Trophoblast cell (in vitro differentiated cells and primary cell): Measurements from ENCODE around the gene TM7SF2.

Experiments
- DNase-seq, 2 donors: peaks; one replicate each; pipeline ENCODE4 v3.0.0-alpha.2; 2016
- H2AFZ ChIP-seq: 2 replicates; pipeline ENCODE4 v1.6.1; 2013; ENCODE audit warnings: low read length, moderate library complexity, mild to moderate bottlenecking; ENCODE audit not compliant: insufficient read depth, poor library complexity
- H2AK5ac ChIP-seq: 2 replicates; pipeline ENCODE4 v1.6.1; 2013; ENCODE audit warnings: mild to moderate bottlenecking, low read length
- H2BK120ac ChIP-seq: 2 replicates; pipeline ENCODE4 v1.6.1; 2013; ENCODE audit warnings: low read length, mild to moderate bottlenecking, moderate library complexity; ENCODE audit not compliant: insufficient read depth, poor library complexity
- H2BK12ac ChIP-seq: 2 replicates; pipeline ENCODE4 v1.6.1; 2013; ENCODE audit warnings: mild to moderate bottlenecking, low read length, moderate library complexity
- H2BK5ac ChIP-seq: 2 replicates; pipeline ENCODE4 v1.6.1; 2013; ENCODE audit warnings: low read length, low read depth, moderate library complexity, mild to moderate bottlenecking; ENCODE audit not compliant: poor library complexity
- H3K14ac ChIP-seq: 2 replicates; pipeline ENCODE4 v1.6.1; 2013; ENCODE audit warnings: mild to moderate bottlenecking, low read length
- H3K18ac ChIP-seq: 2 replicates; pipeline ENCODE4 v1.6.1; 2013; ENCODE audit warnings: mild to moderate bottlenecking, low read length
- H3K23ac ChIP-seq: 2 replicates; pipeline ENCODE4 v1.6.1; 2013; ENCODE audit warnings: low read length
- H3K27ac ChIP-seq: 2 replicates; pipeline ENCODE4 v1.5.1; 2013; ENCODE audit warnings: low read depth, mild to moderate bottlenecking, inconsistent platforms, low read length, moderate library complexity
- H3K27me3 ChIP-seq: 2 replicates; pipeline ENCODE4 v1.6.1; 2013; ENCODE audit warnings: inconsistent platforms, mild to moderate bottlenecking, low read length, moderate library complexity; ENCODE audit not compliant: insufficient read depth
- H3K36me3 ChIP-seq, 2 experiments: 1 replicate in 1 of 2; 2 replicates in 1 of 2; pipeline ENCODE4 v1.6.1; 2013; ENCODE audit warnings: low read length in 2 of 2, mild to moderate bottlenecking in 2 of 2, moderate library complexity in 1 of 2; ENCODE audit not compliant: insufficient read depth in 2 of 2, control insufficient read depth in 1 of 2
- H3K4ac ChIP-seq: 2 replicates; pipeline ENCODE4 v1.6.1; 2013; ENCODE audit warnings: low read depth, mild to moderate bottlenecking, low read length, moderate library complexity
- H3K4me1 ChIP-seq, 2 experiments: 1 replicate in 1 of 2; 2 replicates in 1 of 2; pipeline ENCODE4 v1.6.1; 2013; ENCODE audit warnings: low read length in 2 of 2, mild to moderate bottlenecking in 2 of 2, moderate library complexity in 1 of 2; ENCODE audit not compliant: insufficient read depth in 2 of 2, control insufficient read depth in 1 of 2
- H3K4me2 ChIP-seq: 2 replicates; pipeline ENCODE4 v1.6.1; 2013; ENCODE audit warnings: inconsistent platforms, mild to moderate bottlenecking, low read length, moderate library complexity
- H3K4me3 ChIP-seq: 2 replicates; pipeline ENCODE4 v1.5.1; 2013; ENCODE audit warnings: mild to moderate bottlenecking, low read depth, low read length, inconsistent platforms
- H3K79me1 ChIP-seq: one replicate; pipeline ENCODE4 v1.6.1; 2013; ENCODE audit warnings: low read length
- H3K79me2 ChIP-seq: 2 replicates; pipeline ENCODE4 v1.6.1; 2013; ENCODE audit warnings: low read length, mild to moderate bottlenecking; ENCODE audit not compliant: control insufficient read depth, insufficient read depth, poor library complexity
- H3K9ac ChIP-seq: 2 replicates; pipeline ENCODE4 v1.6.1; 2013; ENCODE audit warnings: mild to moderate bottlenecking, low read length
- H3K9me3 ChIP-seq: 2 replicates; pipeline ENCODE4 v1.6.1; 2013; ENCODE audit warnings: low read depth, mild to moderate bottlenecking, control low read depth, inconsistent platforms, low read length; ENCODE audit not compliant: insufficient read depth
- H4K12ac ChIP-seq: 2 replicates; pipeline ENCODE4 v1.6.1; 2013; ENCODE audit warnings: low read depth, mild to moderate bottlenecking, low read length, moderate library complexity
- H4K8ac ChIP-seq: 2 replicates; pipeline ENCODE4 v1.6.1; 2013; ENCODE audit warnings: low read depth, mild to moderate bottlenecking, low read length, moderate library complexity
- H4K91ac ChIP-seq: one replicate; pipeline ENCODE4 v1.6.1; 2013; ENCODE audit warnings: low read depth, mild to moderate bottlenecking, low read length, moderate library complexity
- WGBS: extraction: QIAGEN DNeasy Blood & Tissue Kit; methylation state at CpG from one replicate; pipeline ENCODE4 v1.1.7; 2013; ENCODE audit warnings: missing lambda C conversion rate; ENCODE audit not compliant: insufficient read length, insufficient coverage; ENCODE audit errors: extremely low coverage; 5-methylcytosine and 5-hydroxymethylcytosine counted together

Gene TM7SF2

DNA sequence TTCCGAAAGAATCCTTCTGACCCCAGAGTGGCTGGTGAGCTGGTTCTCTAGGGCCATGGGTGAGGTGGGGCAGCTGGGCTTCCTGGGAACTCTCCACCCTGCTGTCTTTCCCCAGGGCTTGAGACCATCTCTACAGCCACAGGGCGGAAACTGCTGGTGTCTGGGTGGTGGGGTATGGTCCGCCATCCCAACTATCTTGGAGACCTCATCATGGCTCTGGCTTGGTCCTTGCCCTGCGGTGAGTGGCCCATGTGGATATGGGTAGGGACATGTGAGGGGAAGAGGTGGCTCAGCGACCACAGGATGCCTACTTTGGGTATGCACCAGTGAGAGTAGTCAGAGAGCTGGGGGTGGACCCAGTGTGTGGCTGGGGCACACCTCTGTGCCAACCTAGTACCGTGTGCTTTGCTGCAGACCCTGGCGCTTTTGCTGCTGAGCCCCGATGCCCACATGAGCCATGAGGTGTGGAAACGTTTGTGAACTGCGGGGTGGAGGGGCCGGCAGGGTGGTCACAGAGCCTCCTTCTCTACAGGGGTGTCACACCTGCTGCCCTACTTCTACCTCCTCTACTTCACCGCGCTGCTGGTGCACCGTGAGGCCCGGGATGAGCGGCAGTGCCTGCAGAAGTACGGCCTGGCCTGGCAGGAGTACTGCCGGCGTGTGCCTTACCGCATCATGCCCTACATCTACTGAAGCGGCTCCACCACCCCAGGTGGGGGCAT, 3.9 kb downstream of the TM7SF2 start:
- peaks cover 18% of the 10 kb centered on the region for H3K79me1 ChIP-seq

DNA sequence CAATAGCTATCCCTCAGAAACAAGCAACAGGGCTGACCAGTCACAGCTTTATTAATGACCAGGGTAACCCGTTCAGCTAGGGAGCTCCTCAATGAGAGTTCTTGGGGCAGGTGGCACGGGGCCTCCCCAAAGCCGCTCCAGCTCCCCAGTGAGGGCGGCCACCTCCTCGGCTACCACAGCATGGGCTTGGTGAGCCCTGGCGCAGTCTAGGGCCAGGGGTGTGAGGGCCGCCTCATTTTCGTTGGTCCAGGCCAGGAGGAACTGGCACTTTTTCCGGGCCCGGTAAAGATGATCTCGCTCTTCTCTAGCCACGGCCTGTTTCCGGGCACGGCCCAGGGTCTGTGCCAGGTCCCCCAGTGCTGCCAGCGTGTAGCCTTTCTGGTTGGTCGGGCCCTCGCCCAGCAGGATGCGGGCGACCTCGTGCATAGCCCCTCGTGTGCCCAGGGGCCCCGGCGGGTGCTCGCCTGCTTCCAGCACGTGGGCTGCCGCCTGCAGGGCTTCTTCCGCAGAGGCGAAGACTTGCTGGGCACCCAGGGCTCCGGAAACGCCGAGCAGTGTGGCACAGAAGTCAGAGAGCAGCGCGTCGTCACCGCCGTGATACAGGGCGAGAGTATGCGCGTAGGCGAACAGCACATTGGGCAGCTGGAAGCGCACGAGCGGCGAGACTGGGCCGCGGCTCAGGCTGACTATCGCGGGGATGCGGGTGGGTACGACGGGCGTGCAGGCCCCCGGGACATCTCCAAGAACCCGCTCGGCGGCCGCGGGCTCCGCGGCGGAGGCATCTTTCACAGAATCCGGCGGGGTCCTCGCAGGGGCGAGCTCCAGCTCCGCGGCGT, 4.9 kb downstream of the TM7SF2 start:
- H3K4me1 ChIP-seq: peaks cover 14 to 19% of the 10 kb centered on the region in 2 experiments
- no peaks in the 10 kb centered on the region for H3K9me3 ChIP-seq
- peak overlapping the region; percentile 90 for H3K4me2 ChIP-seq
- peak overlapping the region; percentile 73 for H2AK5ac ChIP-seq
- no CpG with 5 or more reads among the region's 68 CpGs for WGBS
- peak overlapping the region; percentile 94 for H4K12ac ChIP-seq
- peak overlapping the region; percentile 40 for H2BK120ac ChIP-seq
- H3K9ac ChIP-seq: peak overlapping the region; percentile 93
- H3K4me3 ChIP-seq: peak overlapping the region; percentile 86
- H3K79me2 ChIP-seq: peaks cover 23% of the 10 kb centered on the region
- peak overlapping the region; percentile 95 for H4K8ac ChIP-seq
- peak overlapping the region; percentile 66 for H2AFZ ChIP-seq
- peak overlapping the region; percentile 74 for H4K91ac ChIP-seq
- peak; percentile 85 to 86 for DNase-seq
- no peak overlapping the region for H2BK12ac ChIP-seq
- peaks cover 21% of the 10 kb centered on the region for H3K79me1 ChIP-seq
- peak overlapping the region; percentile 78 for H3K14ac ChIP-seq
- H3K18ac ChIP-seq: peak overlapping the region; percentile 50
- H3K27ac ChIP-seq: peak overlapping the region; percentile 63
- no peaks in the 10 kb centered on the region for H3K27me3 ChIP-seq
- peak overlapping the region; percentile 12 for H2BK5ac ChIP-seq
- H3K23ac ChIP-seq: no peak overlapping the region
- peaks cover 38 to 47% of the 10 kb centered on the region in 2 experiments for H3K36me3 ChIP-seq
- peak overlapping the region; percentile 74 for H3K4ac ChIP-seq

More for the DNA sequence above, 3.9 kb downstream of the TM7SF2 start:
- H3K9me3 ChIP-seq: no peaks in the 10 kb centered on the region
- H3K14ac ChIP-seq: no peak overlapping the region
- H3K36me3 ChIP-seq: peaks cover 34 to 45% of the 10 kb centered on the region in 2 experiments
- H3K18ac ChIP-seq: no peak overlapping the region
- no peak overlapping the region for H4K91ac ChIP-seq
- no peak overlapping the region for H4K8ac ChIP-seq
- H3K23ac ChIP-seq: no peak overlapping the region
- H2BK5ac ChIP-seq: no peak overlapping the region
- peak overlapping the region; percentile 10 for H3K4me3 ChIP-seq
- H3K79me2 ChIP-seq: peaks cover 19% of the 10 kb centered on the region
- no peak overlapping the region for H2BK12ac ChIP-seq
- H3K27me3 ChIP-seq: no peaks in the 10 kb centered on the region
- no peak overlapping the region for H2AK5ac ChIP-seq
- DNase-seq: no peak
- H2AFZ ChIP-seq: no peak overlapping the region
- no peak overlapping the region for H3K9ac ChIP-seq
- H2BK120ac ChIP-seq: no peak overlapping the region
- H3K4me2 ChIP-seq: no peak overlapping the region
- H4K12ac ChIP-seq: no peak overlapping the region
- H3K27ac ChIP-seq: no peak overlapping the region
- WGBS: no CpG with 5 or more reads among the region's 21 CpGs
- H3K4me1 ChIP-seq: peaks cover 17 to 20% of the 10 kb centered on the region in 2 experiments
- H3K4ac ChIP-seq: no peak overlapping the region

DNA sequence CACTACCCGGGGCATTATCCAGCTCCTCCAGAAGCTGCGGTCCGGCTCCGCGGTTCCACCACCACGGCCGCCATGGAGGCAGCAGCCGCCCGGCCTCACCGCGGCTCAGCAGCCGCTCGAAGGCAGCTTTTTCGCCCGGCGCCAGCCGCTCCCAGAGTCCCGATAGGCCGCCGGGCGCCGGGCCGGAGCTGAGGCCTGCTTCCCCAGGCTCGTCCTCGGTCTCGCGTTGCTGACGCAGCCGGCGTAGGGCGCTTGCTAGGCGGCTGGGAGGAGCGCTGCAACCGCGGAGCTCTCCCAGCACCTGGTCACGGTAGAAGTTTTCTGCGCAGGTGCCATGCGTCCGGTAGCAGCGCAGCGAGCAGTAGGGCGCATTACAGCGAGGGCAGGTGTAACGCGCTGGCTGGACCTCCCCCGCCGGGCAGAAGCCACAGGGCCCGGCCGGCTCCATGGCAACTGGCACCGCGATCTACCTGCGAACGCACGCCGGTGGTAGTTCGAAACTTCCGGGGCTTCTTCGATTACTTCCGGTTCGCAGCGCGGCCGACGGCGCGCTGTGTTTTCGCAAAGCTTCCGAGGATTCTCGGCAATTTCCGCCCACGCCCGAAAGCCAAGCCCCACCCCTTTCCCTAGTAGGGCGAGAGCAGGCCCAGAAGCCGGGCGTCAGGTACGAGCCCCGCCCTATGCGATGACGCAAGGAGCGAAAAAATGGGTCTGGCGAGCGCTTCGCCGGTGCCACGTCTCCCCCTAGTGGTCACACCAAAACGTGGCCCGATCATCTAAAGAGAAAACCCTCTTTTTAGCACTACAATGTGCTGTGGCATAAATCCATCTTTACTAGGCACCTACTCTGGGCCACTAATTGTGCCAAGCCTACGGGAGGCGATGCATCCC, 5.8 kb downstream of the TM7SF2 start, which contains the start of gene ZNHIT2:
Gene ZNHIT2 (minus strand): TSS at position 496 of the 891 bp plus-strand sequence. CDS start 48 bp downstream, at position 448.
- no peaks in the 10 kb centered on the region for H3K9me3 ChIP-seq
- peak; percentile 99 to 100 for DNase-seq
- peak within 1 kb of the TSS; percentile 74 for H3K4ac ChIP-seq
- peak within 1 kb of the TSS; percentile 40 for H2BK120ac ChIP-seq
- H3K9ac ChIP-seq: peak within 1 kb of the TSS; percentile 93
- peak within 1 kb of the TSS; percentile 82 for H2AFZ ChIP-seq
- peak within 1 kb of the TSS; percentile 50 for H3K18ac ChIP-seq
- peak within 1 kb of the TSS; percentile 86 for H3K4me3 ChIP-seq
- peak within 1 kb of the TSS; percentile 90 for H3K4me2 ChIP-seq
- H4K12ac ChIP-seq: peak within 1 kb of the TSS; percentile 94
- peak within 1 kb of the TSS; percentile 63 for H3K27ac ChIP-seq
- H3K79me1 ChIP-seq: peaks cover 19% of the 10 kb centered on the region
- H3K27me3 ChIP-seq: no peaks in the 10 kb centered on the region
- H3K79me2 ChIP-seq: peaks cover 26% of the 10 kb centered on the region
- H3K14ac ChIP-seq: peak within 1 kb of the TSS; percentile 78
- no CpG with 5 or more reads among the region's 89 CpGs for whole genome bisulfite sequencing
- peak within 1 kb of the TSS; percentile 73 for H2AK5ac ChIP-seq
- peaks cover 38 to 47% of the 10 kb centered on the region in 2 experiments for H3K36me3 ChIP-seq
- H3K4me1 ChIP-seq: peaks cover 14 to 19% of the 10 kb centered on the region in 2 experiments
- H4K8ac ChIP-seq: peak within 1 kb of the TSS; percentile 95
- H3K23ac ChIP-seq: no peak within 1 kb of the TSS
- peak within 1 kb of the TSS; percentile 12 for H2BK5ac ChIP-seq
- peak within 1 kb of the TSS; percentile 74 for H4K91ac ChIP-seq
- no peak within 1 kb of the TSS for H2BK12ac ChIP-seq
